IgD-negative memory B cell (primary cell): ENCODE results near the gene KRTAP2-1. TPM values are rescaled to one million over a fixed set of nuclear protein-coding genes. Genes with fewer than 3 reads are reported as not detected.
"Not testable (repeated sequence)": the region's sequence is repeated elsewhere in the genome, so short reads cannot be mapped to it uniquely, and the experiment has no call there.

Experiments
- H3K27ac Mint-ChIP-seq, 3 donors: one replicate each; pipeline ENCODE4 v1.8.0; 2020 to 2022; ENCODE audit warnings: mild to moderate bottlenecking in 3 of 3, mixed read lengths in 3 of 3, moderate library complexity in 1 of 3
- H3K27me3 Mint-ChIP-seq: one replicate; pipeline ENCODE4 v1.8.0; 2021; ENCODE audit warnings: mixed read lengths
- H3K36me3 Mint-ChIP-seq: one replicate; pipeline ENCODE4 v1.8.0; 2020; ENCODE audit warnings: mild to moderate bottlenecking, mixed read lengths
- H3K4me1 Mint-ChIP-seq, 3 donors: one replicate each; pipeline ENCODE4 v1.8.0; 2020 to 2022; ENCODE audit warnings: mixed read lengths in 3 of 3, mild to moderate bottlenecking in 1 of 3
- H3K4me3 Mint-ChIP-seq, 4 donors: one replicate each; pipeline ENCODE4 v1.8.0; 2020 to 2022; ENCODE audit warnings: mild to moderate bottlenecking in 4 of 4, mixed read lengths in 4 of 4, moderate library complexity in 3 of 4
- H3K9me3 Mint-ChIP-seq, 3 donors: one replicate each; pipeline ENCODE4 v1.8.0; 2020 to 2021; ENCODE audit warnings: mixed read lengths in 3 of 3, mild to moderate bottlenecking in 1 of 3
- polyA plus RNA-seq: library from polyadenylated mRNA; unstranded; fragments of 300-500 nt; fragmentation: Illumina TruSeq; gene quantifications from one replicate; pipeline ENCODE4 v1.2.3, GENCODE V29; 2021

KRTAP2-1 gene
- polyA plus RNA-seq, 1 donor from 2014 or later: not detected

DNA sequence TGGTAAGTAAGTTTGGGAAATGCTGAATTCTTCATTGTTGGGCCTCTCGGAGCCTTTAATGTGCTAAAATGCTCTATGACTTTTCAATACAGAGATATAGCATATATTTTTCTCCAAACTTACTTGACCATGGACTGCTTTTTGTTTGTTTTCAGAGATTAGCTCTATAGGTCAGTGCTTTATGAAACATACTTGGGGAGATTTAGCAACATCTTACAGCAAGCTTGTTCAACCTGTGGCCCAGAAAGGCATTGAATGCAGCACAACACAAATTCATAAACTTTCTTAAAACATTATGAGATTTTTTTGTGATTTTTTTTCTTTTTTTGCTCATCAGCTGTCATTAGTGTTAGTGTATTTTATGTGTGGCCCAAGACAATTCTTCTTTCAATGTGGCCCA, 37.2 kb downstream of the KRTAP2-1 start:
- H3K4me3 Mint-ChIP-seq: no peak overlapping the region
- no peaks in the 10 kb centered on the region for H3K9me3 Mint-ChIP-seq
- no peak overlapping the region for H3K27ac Mint-ChIP-seq
- no peaks in the 10 kb centered on the region for H3K36me3 Mint-ChIP-seq
- peaks cover 3% of the 10 kb centered on the region for H3K27me3 Mint-ChIP-seq
- no peaks in the 10 kb centered on the region for H3K4me1 Mint-ChIP-seq

DNA sequence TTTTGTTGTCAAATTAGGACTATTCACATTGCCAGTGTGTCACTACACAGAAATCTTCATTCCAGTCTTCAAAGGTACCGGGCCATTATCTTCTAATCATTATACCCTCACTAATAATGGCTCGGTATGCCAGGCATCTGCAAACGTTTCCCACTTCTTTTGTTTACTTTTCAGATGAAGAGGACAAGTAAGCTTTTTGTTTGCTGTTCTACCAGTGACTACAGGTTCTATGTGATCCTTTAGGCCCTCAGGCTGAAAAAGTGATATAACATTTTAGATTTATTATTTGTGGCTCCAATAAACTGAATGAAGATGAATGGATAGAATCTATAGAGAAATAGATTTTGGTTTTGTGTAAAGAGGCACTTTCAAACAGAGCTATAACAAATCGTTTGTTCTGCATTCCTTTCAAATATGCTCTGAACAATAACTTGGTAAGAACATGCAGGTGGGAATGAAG, 37.8 kb downstream of the KRTAP2-1 start:
- Mint-ChIP-seq H3K9me3 (no peaks in the 10 kb centered on the region), H3K27ac (no peak overlapping the region), H3K4me3 (no peak overlapping the region), H3K27me3 (peaks cover 3% of the 10 kb centered on the region), H3K36me3 (no peaks in the 10 kb centered on the region), H3K4me1 (no peaks in the 10 kb centered on the region)

GRCh38 chr17:41008811-41009210, 38.3 kb downstream of the KRTAP2-1 start, which contains the start of gene KRTAP3-1:
TSS of gene KRTAP3-1 (minus strand) at chr17:41009128. CDS start at chr17:41009074, 54 bp downstream.
- Mint-ChIP-seq H3K36me3 (no peaks in the 10 kb centered on the region), H3K27ac (no peak within 1 kb of the TSS), H3K4me3 (no peak within 1 kb of the TSS), H3K4me1 (no peaks in the 10 kb centered on the region), H3K27me3 (peaks cover 3% of the 10 kb centered on the region), H3K9me3 (no peaks in the 10 kb centered on the region)

DNA sequence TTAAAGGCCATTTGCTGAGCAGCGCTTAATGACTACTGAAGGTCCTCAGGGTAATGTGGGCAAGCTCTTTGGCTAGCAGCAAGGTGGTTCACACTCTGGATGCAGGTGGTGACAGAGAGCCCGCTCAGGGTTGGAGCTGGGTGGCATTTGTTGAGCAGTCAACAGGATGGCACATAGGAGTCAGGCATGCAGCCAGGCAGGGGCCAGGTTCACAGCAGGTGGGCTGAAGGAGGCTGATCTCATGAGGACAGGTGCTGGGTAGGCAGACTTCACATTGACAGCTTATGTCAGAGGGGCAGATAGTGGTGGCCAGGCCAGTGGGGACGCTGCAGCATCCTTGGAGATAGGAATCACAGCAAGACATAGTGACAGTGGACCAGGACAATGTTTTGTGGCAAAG, 42.7 kb downstream of the KRTAP2-1 start:
- no peaks in the 10 kb centered on the region for H3K9me3 Mint-ChIP-seq
- H3K27me3 Mint-ChIP-seq: peaks cover 14% of the 10 kb centered on the region
- H3K4me3 Mint-ChIP-seq: no peak overlapping the region
- H3K36me3 Mint-ChIP-seq: no peaks in the 10 kb centered on the region
- no peaks in the 10 kb centered on the region for H3K4me1 Mint-ChIP-seq
- no peak overlapping the region for H3K27ac Mint-ChIP-seq

DNA sequence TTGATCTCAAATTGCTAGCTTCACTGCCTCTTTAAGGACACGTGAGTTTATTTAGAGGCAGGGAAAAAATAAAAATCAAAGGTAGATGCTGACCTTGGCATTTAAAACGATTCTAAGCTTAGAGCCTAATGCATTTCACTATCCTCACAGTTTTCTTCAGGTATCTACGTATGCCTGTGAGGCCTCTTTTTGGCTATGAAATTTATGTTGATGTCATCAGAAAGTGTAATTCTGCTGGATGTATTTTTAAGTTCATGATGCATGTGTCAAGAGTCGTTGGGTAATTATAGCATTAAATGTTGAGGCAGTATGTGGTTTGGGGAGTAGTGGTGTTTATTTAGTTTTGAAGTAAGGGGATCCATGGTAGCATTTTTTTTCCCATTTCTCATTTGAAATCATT, 43.2 kb downstream of the KRTAP2-1 start:
- H3K36me3 Mint-ChIP-seq: no peaks in the 10 kb centered on the region
- H3K4me3 Mint-ChIP-seq: no peak overlapping the region
- peaks cover 18% of the 10 kb centered on the region for H3K27me3 Mint-ChIP-seq
- H3K4me1 Mint-ChIP-seq: no peaks in the 10 kb centered on the region
- no peaks in the 10 kb centered on the region for H3K9me3 Mint-ChIP-seq
- H3K27ac Mint-ChIP-seq: no peak overlapping the region

GRCh38 chr17:41002814-41003213, 44.3 kb downstream of the KRTAP2-1 start:
- H3K36me3 Mint-ChIP-seq: no peaks in the 10 kb centered on the region
- H3K4me1 Mint-ChIP-seq: no peaks in the 10 kb centered on the region
- H3K4me3 Mint-ChIP-seq: no peak overlapping the region
- no peak overlapping the region for H3K27ac Mint-ChIP-seq
- H3K27me3 Mint-ChIP-seq: peaks cover 18% of the 10 kb centered on the region
- H3K9me3 Mint-ChIP-seq: peaks cover 0 to 1% (median 0%) of the 10 kb centered on the region in 3 donors

- Mint-ChIP-seq H3K4me3 (no peak overlapping the region), H3K4me1 (no peaks in the 10 kb centered on the region), H3K27me3 (peaks cover 23% of the 10 kb centered on the region), H3K27ac (no peak overlapping the region), H3K9me3 (peaks cover 0 to 1% (median 1%) of the 10 kb centered on the region in 3 donors), H3K36me3 (no peaks in the 10 kb centered on the region)
These were observed 45.3 kb downstream of the KRTAP2-1 start for GRCh38 chr17:41001795-41002194.

DNA sequence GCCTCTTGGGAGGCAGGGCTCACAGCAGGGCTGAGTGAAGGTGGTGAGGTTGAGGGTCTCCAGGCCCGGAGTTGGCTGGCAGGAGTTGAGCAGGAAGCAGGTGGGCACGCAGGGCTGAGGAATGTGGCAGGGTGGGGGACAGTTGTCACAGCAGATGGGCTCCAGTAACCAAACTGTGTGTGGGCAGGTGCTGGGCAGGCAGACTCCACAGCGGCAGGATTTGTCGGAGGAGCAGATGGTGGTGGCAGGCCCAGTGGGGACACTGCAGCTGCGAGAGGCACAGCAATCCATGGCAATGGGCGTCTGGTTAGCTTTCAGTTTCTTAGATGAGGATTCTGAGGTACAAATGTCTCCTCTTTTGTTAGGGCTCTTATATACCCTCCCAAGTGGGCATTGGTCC, 47.6 kb downstream of the KRTAP2-1 start, which contains the start of gene KRTAP3-2:
KRTAP3-2 (minus strand) TSS at position 344 of the 400 bp plus-strand sequence; CDS start at position 291, 53 bp downstream.
- H3K36me3 Mint-ChIP-seq, H3K4me3 Mint-ChIP-seq, H3K27ac Mint-ChIP-seq, H3K4me1 Mint-ChIP-seq, H3K9me3 Mint-ChIP-seq: not testable (repeated sequence)
- peaks cover 28% of the 10 kb centered on the region for H3K27me3 Mint-ChIP-seq

DNA sequence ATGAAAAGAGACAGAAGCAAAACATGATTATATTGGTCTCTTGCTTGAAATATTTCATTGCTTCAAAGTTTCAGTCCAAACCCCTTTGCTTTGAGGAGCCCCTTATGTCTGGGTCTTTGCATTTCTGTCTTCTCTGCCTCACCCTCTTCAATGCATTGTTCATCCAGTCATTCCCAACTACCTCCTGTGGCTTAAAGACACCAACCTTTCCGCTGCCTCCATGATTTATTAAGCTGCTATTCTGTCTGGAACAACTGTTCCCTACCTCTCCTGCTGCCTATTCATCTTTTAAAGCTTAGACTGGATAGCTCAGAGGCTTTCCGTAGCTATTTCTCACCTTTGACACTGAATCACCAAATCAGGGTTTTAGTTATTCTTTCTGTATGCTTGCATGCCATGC, 49.8 kb downstream of the KRTAP2-1 start:
- Mint-ChIP-seq H3K27ac (no peak overlapping the region), H3K4me1 (no peaks in the 10 kb centered on the region), H3K4me3 (no peak overlapping the region), H3K9me3 (peaks cover 0 to 1% (median 1%) of the 10 kb centered on the region in 3 donors), H3K36me3 (no peaks in the 10 kb centered on the region), H3K27me3 (peaks cover 35% of the 10 kb centered on the region)

GRCh38 chr17:40996829-40997228, 50.3 kb downstream of the KRTAP2-1 start:
- H3K4me3 Mint-ChIP-seq: no peak overlapping the region
- H3K27me3 Mint-ChIP-seq: peaks cover 38% of the 10 kb centered on the region
- no peaks in the 10 kb centered on the region for H3K4me1 Mint-ChIP-seq
- H3K9me3 Mint-ChIP-seq: peaks cover 0 to 1% (median 1%) of the 10 kb centered on the region in 3 donors
- no peak overlapping the region for H3K27ac Mint-ChIP-seq
- no peaks in the 10 kb centered on the region for H3K36me3 Mint-ChIP-seq

Other genes with a start within 250 kb of the KRTAP2-1 start
- gene KRT28, start 247.4 kb downstream of the KRTAP2-1 start, polyA plus RNA-seq: not detected
- 201 TPM for gene KRT10, start 224.7 kb downstream of the KRTAP2-1 start, polyA plus RNA-seq
- not detected for gene KRT12, start 180.1 kb downstream of the KRTAP2-1 start, polyA plus RNA-seq
- gene KRT20, start 162.1 kb downstream of the KRTAP2-1 start, polyA plus RNA-seq: not detected
- gene KRT23, start 109.7 kb downstream of the KRTAP2-1 start, polyA plus RNA-seq: not detected
- gene KRT39, start 80.4 kb downstream of the KRTAP2-1 start, polyA plus RNA-seq: not detected
- gene KRT40, start 63.0 kb downstream of the KRTAP2-1 start, polyA plus RNA-seq: not detected
- gene KRTAP3-3, start 53.2 kb downstream of the KRTAP2-1 start, polyA plus RNA-seq: not detected
- not detected for gene KRTAP3-2, start 47.4 kb downstream of the KRTAP2-1 start, polyA plus RNA-seq
- gene KRTAP3-1, start 38.2 kb downstream of the KRTAP2-1 start, polyA plus RNA-seq: not detected
- gene KRTAP1-5, start 20.1 kb downstream of the KRTAP2-1 start, polyA plus RNA-seq: not detected
- not detected for gene KRTAP1-4, start 17.1 kb downstream of the KRTAP2-1 start, polyA plus RNA-seq
- gene KRTAP1-3, start 12.4 kb downstream of the KRTAP2-1 start, polyA plus RNA-seq: not detected
- not detected for gene KRTAP1-1, start 5.9 kb downstream of the KRTAP2-1 start, polyA plus RNA-seq
- not detected for gene KRTAP2-2, start 7.9 kb upstream of the KRTAP2-1 start, polyA plus RNA-seq
- gene KRTAP2-3, start 12.8 kb upstream of the KRTAP2-1 start, polyA plus RNA-seq: not detected
- not detected for gene KRTAP2-4, start 18.6 kb upstream of the KRTAP2-1 start, polyA plus RNA-seq
- not detected for gene KRTAP4-7, start 36.8 kb upstream of the KRTAP2-1 start, polyA plus RNA-seq
- not detected for gene KRTAP4-8, start 50.8 kb upstream of the KRTAP2-1 start, polyA plus RNA-seq
- not detected for gene KRTAP4-16, start 54.9 kb upstream of the KRTAP2-1 start, polyA plus RNA-seq
- gene KRTAP4-9, start 58.1 kb upstream of the KRTAP2-1 start, polyA plus RNA-seq: not detected
- gene KRTAP4-11, start 71.1 kb upstream of the KRTAP2-1 start, polyA plus RNA-seq: not detected
- gene KRTAP4-12, start 76.9 kb upstream of the KRTAP2-1 start, polyA plus RNA-seq: not detected
- gene KRTAP4-6, start 93.2 kb upstream of the KRTAP2-1 start, polyA plus RNA-seq: not detected
- gene KRTAP4-5, start 102.5 kb upstream of the KRTAP2-1 start, polyA plus RNA-seq: not detected
- gene KRTAP4-4, start 113.4 kb upstream of the KRTAP2-1 start, polyA plus RNA-seq: not detected
- gene KRTAP4-3, start 120.9 kb upstream of the KRTAP2-1 start, polyA plus RNA-seq: not detected
- gene KRTAP4-2, start 130.9 kb upstream of the KRTAP2-1 start, polyA plus RNA-seq: not detected
- not detected for gene KRTAP4-1, start 137.6 kb upstream of the KRTAP2-1 start, polyA plus RNA-seq
- gene KRTAP9-1, start 142.6 kb upstream of the KRTAP2-1 start, polyA plus RNA-seq: not detected
- gene KRTAP9-2, start 179.3 kb upstream of the KRTAP2-1 start, polyA plus RNA-seq: not detected
- gene KRTAP9-3, start 185.1 kb upstream of the KRTAP2-1 start, polyA plus RNA-seq: not detected
- not detected for gene KRTAP9-8, start 190.7 kb upstream of the KRTAP2-1 start, polyA plus RNA-seq
- gene KRTAP9-4, start 202.4 kb upstream of the KRTAP2-1 start, polyA plus RNA-seq: not detected
- gene KRTAP9-9, start 208.1 kb upstream of the KRTAP2-1 start, polyA plus RNA-seq: not detected
- not detected for gene KRTAP9-6, start 218.1 kb upstream of the KRTAP2-1 start, polyA plus RNA-seq
- gene KRTAP9-7, start 228.4 kb upstream of the KRTAP2-1 start, polyA plus RNA-seq: not detected